ENCODE results near the gene GH1.
"Not testable (repeated sequence)": the region's sequence is repeated elsewhere in the genome, so short reads cannot be mapped to it uniquely, and the experiment has no call there.

The GH1 gene

GRCh38 chr17:63927464-63928171 lies 9.0 kb upstream of the GH1 start:
- DNase-seq: no peak

DNA sequence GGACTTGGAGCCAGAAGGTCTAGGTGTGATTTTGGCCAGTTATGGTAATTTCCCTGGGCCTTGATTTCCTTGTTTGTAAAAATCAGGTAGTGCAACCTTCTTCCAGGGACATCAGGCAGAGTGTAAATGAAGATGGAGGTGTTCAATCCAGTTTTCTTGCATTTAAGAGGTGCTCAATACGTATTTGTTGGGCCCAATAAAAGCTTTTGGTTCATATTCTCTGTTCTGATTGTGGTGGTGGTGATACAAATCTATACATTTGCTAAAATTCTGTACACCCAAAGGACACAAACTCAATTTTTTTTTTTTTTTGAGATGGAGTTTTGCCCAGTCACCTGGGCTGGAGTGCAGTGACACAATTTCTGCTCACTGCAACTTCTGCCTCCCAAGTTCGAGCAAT lies 7.5 kb upstream of the GH1 start:
- DNase-seq: no peak

DNA sequence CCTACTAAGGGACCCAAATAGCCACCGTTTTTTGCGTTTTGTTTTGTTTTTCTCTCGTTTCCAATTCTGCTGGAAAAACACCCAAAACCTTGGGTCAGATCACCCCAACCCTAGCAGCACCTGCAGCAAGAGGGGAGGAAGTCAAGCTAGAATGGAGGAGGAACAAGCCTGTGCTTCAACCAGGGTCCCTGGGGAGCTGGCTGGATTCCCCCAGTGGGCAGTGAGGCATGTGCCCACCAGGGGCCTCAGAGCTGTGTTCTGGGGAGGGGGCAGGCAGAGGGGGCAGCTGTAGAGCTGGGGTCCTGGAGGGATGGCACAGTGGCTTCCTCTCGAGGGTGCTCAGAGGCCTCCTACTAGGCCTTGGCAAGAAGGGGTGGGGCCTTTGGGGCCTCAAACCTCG lies 7.0 kb upstream of the GH1 start:
- DNase-seq: no peak

DNA sequence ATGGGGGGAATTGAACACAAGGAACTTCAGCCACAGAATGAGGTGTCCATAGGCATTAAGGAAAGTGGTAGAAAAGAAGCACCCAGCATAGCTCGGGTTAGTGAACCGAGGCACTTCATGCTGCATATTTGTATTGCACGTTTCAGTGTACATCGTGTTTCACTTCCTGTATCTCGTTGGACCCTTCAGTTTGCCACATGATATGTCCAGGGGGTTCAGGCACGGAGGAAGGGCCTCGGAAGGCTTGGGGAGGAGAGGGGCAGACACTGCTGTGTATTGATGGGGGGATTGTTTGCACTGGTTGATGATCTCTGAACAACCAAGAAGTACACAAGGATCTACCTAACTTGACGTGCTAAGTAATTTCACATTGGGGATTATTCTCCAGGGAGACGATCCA lies 3.8 kb upstream of the GH1 start:
- not testable (repeated sequence) for DNase-seq

GRCh38 chr17:63920779-63921178 lies 2.1 kb upstream of the GH1 start:
- not testable (repeated sequence) for DNase-seq

DNA sequence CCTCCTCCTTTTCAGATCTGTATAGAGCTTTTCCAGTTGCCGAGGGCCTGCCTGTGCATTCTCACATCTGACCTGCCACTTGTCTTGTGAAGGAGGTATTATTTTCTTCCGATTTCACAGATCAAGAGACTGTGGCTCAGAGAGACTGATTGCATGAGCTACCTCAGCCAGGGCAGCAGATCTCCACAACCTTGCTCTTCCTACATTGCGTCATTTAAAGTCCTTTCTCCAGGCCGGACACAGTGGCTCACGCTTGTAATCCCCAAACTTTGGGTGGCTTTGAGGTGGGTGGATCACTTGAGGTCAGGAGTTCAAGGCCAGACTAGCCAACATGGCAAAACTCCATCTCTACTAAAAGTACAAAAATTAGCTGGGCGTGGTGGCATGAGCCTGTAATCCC lies 1.4 kb upstream of the GH1 start:
- DNase-seq: not testable (repeated sequence)

DNA sequence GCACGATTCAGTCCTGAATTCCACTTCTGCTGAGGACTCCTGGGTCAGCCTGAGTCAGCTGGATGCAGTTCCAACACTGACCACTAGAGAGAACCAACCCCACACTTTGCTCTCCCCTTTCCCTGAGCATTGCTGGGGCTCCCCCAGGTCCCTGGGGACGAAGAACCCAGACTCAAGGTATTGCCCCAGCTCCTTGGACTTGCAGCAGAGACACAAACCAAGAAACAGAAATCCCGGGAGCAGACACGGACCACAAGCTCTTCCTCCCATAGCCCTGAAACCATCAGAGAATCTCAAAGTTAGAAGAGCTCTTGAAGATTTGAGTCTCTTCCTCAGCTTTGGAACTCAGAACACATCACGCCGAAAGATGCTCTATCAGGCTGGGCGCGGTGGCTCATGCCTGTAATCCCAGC lies 678 bp upstream of the GH1 start:
- DNase-seq: peak in 31 of 58 donors; percentile 2 to 45 (median 13)

DNA sequence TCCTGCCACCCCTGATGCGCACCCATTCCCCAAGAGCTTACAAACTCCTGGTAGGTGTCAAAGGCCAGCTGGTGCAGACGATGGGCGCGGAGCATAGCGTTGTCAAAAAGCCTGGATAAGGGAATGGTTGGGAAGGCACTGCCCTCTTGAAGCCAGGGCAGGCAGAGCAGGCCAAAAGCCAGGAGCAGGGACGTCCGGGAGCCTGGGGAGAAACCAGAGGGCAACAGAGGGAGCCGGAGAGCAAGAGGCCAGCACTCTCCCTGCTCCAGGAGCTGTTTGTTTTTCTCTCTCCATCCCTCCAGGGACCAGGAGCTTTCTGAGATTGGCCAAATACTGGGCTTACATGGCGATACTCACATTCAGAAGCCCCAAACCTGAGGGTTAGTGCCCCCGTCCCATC lies 334 bp downstream of the GH1 start:
- no peak for DNase-seq

DNA sequence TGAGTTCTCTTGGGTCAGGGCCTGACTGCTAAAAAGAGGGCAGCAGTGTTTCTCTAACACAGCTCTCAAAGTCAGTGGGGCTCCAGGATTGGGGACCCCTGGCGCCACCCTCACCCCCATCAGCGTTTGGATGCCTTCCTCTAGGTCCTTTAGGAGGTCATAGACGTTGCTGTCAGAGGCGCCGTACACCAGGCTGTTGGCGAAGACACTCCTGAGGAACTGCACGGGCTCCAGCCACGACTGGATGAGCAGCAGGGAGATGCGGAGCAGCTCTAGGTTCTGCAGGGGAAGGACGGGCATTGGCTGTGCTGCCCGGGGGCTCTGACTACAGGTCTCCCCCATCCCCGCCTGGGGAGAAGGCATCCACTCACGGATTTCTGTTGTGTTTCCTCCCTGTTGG lies 993 bp downstream of the GH1 start:
- no peak for DNase-seq

GRCh38 chr17:63917206-63917605 lies 1.4 kb downstream of the GH1 start:
- DNase-seq: not testable (repeated sequence)

- DNase-seq: no peak
Measured at GRCh38 chr17:63916566-63917185, 2.0 kb downstream of the GH1 start.

DNA sequence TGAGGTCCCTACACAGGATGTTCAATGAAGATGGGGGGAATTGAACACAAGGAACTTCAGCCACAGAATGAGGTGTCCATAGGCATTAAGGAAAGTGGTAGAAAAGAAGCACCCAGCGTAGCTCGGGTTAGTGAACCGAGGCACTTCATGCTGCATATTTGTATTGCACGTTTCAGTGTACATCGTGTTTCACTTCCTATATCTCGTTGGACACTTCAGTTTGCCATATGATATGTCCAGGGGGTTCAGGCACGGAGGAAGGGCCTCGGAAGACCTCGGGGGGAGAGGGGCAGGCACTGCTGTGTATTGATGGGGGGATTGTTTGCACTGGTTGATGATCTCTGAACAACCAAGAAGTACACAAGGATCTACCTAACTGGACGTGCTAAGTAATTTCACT lies 2.9 kb downstream of the GH1 start:
- DNase-seq: not testable (repeated sequence)

DNA sequence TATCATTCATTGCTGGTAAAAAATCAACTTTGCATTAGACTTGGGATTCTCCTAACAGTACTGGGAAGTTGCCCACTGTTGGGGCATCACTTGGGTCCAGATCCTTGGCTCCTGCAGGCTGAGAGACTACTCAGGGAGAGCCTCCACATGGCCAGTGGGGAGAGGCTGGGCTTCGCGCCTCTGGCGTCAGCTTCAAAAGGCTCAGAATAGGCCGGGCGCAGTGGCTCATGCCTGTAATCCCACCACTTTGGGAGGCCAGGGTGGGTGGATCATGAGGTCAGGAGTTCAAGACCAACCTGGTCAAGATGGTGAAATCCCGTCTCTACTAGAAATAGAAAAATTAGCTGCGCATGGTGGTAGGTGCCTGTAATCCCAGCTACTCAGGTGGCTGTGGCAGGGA lies 4.2 kb downstream of the GH1 start:
- no peak for DNase-seq

- DNase-seq: peak in 7 of 58 donors; percentile 6 to 42 (median 15)
Measured at GRCh38 chr17:63911657-63912100, 7.0 kb downstream of the GH1 start.

DNA sequence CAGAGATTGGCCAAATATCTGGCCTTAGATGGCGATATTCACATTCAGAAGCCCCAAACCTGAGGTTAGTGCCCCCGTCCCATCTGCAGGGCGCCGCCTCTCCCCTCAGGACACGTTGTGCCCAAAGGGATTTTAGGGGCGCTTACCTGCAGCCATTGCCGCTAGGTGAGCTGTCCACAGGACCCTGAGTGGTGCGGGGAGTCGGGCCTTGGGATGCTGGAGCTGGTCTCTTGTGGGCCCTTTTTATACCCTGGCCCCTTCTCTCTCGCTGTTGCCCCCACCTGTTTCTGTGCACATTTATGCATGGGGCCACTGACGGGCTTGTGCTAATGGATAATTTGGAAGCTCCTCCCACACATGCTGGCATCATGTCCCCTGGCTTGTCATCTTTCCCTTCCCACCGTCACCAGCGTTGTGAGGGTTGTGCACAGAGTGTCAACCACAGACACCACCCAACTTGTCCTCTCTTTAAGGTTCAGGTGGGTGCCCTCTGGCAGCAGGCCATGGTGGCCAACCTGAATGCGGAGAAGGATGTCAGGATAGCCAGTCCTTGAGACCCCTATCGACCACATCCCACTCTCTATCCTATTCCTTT lies 7.5 kb downstream of the GH1 start, which contains the start of gene CSHL1:
CSHL1 (minus strand) TSS at position 218 of the 595 bp plus-strand sequence; CDS start at position 156, 62 bp downstream.
- no peak for DNase-seq

DNA sequence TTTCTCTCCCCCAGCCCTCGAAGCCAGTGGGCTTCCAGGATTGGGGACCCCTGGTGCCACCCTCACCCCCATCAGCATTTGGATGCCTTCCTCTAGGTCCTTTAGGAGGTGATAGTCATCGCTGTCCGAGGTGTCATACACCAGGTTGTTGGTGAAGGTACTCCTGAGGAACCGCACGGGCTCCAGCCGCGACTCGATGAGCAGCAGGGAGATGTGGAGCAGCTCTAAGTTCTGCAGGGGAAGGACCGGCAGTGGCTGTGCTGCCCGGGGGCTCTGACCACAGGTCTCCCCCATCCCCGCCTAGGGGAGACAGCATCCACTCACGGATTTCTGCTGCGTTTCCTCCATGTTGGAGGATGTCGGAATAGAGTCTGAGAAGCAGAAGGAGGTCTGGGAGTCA lies 8.5 kb downstream of the GH1 start:
- no peak for DNase-seq

GRCh38 chr17:63909586-63909985 lies 9.1 kb downstream of the GH1 start:
- not testable (repeated sequence) for DNase-seq

- DNase-seq: not testable (repeated sequence)
Measured at GRCh38 chr17:63907161-63907778, 11.4 kb downstream of the GH1 start.

DNA sequence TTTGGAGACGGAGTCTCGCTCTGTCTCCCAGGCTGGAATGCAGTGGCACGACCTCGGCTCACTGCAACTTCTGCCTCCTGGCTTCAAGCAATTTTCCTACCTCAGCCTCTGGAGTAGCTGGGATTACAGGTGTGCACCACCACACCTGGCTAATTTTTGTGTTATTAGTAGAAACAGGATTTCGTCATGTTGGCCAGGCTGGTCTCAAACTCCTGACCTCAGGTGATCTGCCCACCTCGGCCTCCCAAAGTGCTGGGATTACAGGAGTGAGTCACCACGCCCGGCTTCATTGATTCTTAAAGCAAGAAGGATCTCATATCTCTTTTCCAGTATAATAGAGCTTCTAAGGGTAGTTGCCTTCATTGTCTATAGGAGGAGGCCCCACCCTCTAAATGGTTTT lies 13.8 kb downstream of the GH1 start:
- not testable (repeated sequence) for DNase-seq

DNA sequence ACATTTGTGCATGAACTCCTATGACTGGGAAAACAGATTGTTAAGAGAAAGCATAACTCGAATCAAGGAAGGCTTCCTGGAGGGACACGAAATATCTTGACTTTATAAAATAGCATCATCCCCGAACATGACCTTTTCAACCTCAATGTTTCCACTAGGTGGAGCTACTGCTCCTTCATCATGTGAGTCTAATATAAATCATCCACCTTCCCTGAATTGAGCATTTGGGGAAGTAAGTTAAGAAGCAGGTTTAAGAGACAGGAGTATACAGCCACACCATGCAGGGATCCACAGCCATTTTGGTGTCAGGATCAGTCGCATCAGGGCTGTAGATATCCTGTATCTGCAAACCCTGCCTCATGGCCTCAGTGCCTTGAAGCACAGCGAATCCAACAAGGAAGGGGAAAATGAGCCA lies 14.8 kb downstream of the GH1 start:
- peak in 1 of 58 donors; percentile 2 for DNase-seq

GRCh38 chr17:63901971-63902370 lies 16.7 kb downstream of the GH1 start:
- DNase-seq: not testable (repeated sequence)
